NOMO-1 treated with DMSO at 0.1 percent for 48 hours (cell line): ENCODE measurements around the gene RCN1.
"Not testable (repeated sequence)": the region's sequence is repeated elsewhere in the genome, so short reads cannot be mapped to it uniquely, and the experiment has no call there.

Source experiments
- DNase-seq: peaks from one replicate; lab custom pipeline; 2025; ENCODE audit not compliant: unreplicated experiment; lab: John Stamatoyannopoulos, UW

RCN1 gene

GRCh38 chr11:32073644-32074026 lies 17.2 kb upstream of the RCN1 start:
- DNase-seq = no peak

DNA sequence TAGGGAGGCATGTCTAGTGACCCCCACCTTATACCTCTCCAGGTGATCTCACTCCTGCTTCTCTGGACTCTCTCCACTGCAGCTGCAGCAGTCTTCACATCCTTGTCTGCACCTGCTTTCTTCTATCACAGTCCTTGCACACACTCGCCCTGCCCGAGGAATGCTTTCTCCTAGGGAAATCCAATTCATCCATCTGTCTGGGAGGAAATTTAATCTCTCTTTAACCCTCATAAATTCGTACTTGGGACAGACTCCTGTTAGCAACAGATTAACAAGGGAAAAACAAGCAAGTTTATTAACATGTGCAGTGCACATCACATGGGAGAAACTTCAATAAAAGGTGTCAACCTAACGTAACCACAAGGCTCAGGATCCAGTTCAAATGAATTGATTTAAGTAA lies 11.3 kb upstream of the RCN1 start:
- no peak for DNase-seq

GRCh38 chr11:32080361-32080980 lies 10.4 kb upstream of the RCN1 start:
- DNase-seq = no peak

- DNase-seq = no peak
These were observed 9.7 kb upstream of the RCN1 start for GRCh38 chr11:32081129-32081641.

GRCh38 chr11:32081901-32082300 lies 9.0 kb upstream of the RCN1 start:
- no peak for DNase-seq

DNA sequence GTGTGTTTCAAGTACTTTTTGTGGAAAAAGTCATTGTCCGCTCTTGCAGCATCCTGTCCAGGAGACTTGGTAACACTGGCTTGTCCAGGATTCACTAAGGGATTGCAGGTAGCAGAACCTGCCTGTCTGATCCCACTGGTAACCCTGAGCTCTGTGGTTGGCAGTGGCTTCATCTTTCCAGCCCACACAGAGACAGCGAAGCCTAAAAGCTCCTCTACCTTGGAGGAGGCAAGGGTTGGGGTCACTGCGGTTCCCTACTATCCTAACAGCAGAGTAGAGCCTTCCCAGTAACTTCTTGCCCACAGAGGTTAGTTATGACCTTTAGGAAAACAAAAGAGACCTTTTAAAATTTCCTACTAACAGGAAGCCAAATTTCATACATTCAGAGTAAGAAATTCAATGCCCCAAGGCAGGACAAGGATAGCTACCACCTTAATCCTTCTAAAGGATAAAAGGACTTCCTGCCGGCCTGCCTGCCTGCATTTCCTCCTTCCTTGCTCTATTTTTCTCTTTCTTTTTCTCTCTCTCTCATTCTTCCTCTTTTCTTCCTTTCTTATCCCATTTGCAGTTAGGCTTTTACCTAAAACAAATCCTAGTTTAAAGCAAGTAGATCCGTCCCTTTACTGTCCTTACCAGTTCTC lies 8.4 kb upstream of the RCN1 start:
- no peak for DNase-seq

DNA sequence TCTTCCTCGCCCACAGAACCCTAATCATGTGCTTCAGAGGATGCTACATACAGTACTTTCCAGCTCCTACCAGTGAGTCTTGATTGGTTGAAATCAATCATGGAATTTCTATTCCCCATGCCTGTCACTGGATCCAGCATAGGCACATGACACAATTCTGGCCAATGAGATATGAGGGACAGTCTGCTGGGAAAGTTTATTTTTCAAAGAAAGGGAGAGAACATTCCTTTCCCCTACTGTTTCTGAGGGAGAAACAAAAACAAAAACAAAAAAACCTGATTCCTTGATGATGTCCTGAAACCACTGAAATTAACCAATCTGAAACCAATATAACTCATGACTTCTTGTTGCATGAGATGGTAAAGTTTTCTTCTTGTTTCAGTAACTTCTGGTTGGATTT lies 3.3 kb upstream of the RCN1 start:
- no peak for DNase-seq

GRCh38 chr11:32088117-32088941 lies 2.5 kb upstream of the RCN1 start:
- DNase-seq = no peak

DNA sequence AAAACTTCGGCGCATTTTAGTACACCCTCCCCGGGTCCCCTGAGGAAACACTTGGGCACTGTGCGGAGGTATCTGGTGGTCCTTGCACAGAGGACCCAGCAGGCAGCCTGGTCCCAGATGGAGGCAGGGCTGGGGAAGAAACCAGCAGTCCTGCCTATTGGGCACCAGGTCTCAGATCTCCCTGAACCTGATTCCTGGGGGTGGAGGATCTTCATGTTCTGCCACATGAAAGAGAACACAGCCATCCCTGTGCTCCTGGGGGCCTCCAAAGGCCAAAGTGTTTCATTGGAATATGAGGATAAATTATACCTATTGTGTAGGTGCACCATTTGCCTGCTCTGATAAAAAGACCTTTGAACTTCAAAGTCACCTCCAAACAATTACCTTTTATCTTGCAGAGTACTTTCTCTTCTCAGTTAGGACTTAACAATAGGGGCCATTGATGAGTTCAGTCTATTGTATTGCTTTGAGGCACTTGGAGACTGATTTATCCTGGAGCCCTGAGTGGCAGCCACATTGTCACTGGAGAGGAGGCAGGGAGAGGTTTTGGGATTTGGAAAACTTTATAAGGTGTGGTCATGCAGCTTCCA lies 1.8 kb downstream of the RCN1 start:
- no peak for DNase-seq

DNA sequence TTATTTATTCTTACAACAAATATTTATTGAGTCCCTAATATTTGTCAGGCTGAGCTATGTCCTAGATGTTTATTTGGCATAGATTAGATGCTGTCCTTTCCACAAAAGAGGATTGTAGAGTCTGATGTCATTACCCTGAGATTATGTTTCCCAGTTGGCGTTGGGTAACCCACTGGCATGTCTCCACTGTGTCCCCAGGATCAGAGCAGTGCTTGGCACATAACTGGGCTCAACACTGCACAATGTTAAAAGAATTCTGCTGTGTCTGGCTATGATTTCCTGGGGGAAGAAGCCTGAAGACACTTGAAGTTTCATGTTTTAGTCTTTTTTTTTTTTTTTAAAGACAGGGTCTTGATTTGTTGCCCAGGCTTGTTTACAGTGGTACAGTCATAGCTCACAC lies 4.0 kb downstream of the RCN1 start:
- no peak for DNase-seq

GRCh38 chr11:32098142-32098903 lies 7.4 kb downstream of the RCN1 start:
- no peak for DNase-seq

DNA sequence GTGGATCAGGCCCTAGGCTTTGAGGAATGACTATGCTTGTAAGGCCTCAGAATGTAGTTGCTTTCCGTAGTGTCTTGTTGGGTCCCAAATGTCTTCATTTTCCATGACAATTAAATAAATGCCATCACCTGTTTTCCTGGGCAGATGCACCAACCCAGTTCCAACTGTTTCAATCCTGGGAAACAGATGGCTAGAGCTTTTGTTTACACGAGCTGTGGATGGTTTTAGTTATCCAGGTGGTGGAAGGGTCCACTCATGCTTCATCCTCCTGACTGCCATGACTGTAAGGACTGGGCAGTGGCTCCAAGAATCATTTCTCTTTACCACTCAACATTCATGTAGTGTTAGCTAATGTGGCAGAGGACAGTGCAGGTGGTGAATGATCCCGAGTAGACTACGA lies 8.6 kb downstream of the RCN1 start:
- no peak for DNase-seq

DNA sequence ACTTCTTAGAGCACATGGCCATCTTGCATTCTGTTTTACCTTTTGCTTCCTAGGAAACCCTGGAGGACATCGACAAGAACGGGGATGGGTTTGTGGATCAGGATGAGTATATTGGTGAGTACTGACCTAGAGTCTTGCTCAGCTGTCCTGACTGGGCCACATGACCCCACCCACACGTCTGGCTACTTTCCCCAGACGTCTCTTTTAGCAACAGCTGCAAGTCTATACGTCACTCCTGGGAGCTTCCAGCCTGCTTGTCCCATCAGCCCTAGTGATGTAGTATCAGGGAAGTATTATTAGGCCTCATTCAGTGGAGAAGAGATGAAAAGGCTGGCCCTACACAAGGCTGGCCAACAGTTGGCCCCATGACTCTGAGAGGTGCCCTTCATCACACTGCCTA lies 9.6 kb downstream of the RCN1 start:
- DNase-seq = no peak

DNA sequence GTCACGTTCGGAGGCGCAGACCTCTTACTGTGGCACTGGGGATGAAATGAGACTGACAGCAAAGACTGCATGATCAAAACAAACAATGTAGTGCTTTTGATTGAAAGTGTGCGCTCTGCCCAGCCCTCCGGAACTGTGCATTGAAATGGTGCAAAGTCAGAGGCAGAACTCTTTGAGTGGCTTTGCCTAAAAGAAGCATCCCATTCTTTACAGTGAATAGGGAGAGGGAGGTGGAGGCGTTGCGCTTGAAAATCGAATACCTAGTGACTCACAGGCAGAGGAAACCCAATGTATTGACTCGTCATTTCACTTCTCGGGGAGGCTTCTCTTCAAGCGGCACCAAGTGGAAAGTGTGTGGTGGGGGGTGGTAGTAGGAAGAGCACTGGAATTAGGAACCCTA lies 10.9 kb downstream of the RCN1 start:
- DNase-seq = no peak

DNA sequence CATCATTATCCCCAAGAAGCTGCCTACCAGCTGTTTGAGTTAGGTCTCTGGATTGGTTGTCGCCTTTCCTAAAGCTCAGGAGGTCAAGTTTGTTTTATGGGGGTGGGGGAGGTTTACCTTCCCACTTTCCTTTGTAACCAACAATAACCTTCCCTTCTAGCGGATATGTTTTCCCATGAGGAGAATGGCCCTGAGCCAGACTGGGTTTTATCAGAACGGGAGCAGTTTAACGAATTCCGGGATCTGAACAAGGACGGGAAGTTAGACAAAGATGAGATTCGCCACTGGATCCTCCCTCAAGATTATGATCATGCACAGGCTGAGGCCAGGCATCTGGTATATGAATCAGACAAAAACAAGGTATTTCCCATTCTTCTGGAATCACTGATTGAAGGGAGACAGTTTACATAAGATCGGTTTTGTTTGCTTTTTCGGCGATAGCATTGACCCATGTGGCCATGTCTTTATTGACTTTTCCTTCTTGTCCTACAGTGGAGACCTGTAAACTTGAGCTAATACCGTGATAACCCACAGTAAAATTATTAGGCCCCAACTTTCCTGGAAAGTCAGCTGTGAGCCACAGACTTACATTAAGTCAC lies 12.3 kb downstream of the RCN1 start:
- not testable (repeated sequence) for DNase-seq

GRCh38 chr11:32103941-32104340 lies 13.1 kb downstream of the RCN1 start:
- DNase-seq = peak; percentile 44

DNA sequence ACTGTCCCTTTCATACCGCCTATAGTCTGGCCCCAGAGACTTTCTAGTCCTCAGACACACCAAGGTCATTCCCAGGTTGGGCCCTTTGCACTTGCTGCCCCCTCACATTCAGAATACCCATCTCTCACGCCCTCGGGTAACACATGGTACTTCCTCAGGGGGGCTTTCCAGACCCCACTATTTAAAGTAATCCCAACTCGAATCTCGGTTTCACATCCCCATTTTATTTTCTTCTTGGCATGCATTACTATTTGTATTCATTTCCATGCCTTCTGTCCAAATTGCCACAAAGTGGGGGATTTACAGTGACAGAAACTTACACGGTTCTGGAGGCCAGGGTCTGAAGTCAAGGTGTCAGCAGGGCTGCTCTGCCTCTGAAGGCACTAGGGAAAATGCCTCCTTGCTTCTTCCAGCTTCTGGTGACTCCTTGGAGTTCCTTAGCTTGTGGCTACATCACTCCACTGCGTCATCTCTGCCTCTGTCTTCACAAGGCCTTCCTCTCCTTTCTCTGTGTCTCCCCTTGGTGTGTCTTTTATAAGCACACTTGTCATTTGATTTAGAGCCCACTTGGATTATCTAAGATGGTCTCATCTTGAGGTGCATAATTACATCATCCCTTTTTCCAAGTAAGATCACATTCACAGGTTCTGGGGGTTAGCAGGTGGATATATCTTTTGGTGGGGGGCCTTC lies 15.1 kb downstream of the RCN1 start:
- no peak for DNase-seq

DNA sequence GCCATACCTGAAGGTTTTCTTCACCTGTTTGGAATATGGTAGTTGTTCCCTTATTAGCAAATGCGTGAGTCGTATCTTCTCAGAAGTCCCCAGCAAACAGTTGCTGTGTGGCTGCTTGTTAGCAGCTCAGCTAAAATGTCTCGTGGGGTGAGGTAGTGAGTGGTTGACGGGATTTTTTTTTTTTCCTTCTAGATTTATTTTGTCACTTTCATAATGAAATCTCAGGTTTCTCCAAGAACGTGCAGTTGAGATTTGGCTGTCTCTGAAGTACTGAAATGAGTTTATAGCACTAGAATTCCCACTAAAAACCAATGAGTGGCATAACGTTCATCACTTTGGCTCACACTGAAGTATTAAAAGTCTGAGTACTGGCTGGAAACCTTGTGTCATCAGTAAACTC lies 16.8 kb downstream of the RCN1 start:
- DNase-seq = no peak

GRCh38 chr11:32108576-32108975 lies 17.7 kb downstream of the RCN1 start:
- no peak for DNase-seq

- no peak for DNase-seq
These were observed 18.3 kb downstream of the RCN1 start for GRCh38 chr11:32109138-32109537.
